ENCODE results near the gene FAM168A.

Gene FAM168A

DNA sequence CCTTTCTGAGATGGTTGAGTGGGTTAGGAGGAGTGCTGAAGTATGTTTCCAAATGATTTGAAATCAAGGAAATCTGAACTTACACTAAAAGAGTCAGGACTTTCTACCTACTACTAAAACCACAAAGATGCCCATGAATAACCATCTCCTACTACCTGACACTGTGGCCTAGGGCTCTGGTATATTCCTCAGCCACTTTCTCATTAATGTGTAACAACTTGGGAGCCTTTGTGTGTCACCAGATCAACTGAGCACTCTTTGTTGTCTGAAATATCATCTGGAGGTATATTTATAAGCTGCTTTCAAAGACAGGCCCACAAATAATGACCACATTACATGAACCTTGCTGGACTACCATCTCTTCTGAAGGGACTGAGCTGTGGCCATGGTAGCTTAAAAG lies 177.8 kb downstream of the FAM168A start:
- TF ChIP-seq, protein P1, sequence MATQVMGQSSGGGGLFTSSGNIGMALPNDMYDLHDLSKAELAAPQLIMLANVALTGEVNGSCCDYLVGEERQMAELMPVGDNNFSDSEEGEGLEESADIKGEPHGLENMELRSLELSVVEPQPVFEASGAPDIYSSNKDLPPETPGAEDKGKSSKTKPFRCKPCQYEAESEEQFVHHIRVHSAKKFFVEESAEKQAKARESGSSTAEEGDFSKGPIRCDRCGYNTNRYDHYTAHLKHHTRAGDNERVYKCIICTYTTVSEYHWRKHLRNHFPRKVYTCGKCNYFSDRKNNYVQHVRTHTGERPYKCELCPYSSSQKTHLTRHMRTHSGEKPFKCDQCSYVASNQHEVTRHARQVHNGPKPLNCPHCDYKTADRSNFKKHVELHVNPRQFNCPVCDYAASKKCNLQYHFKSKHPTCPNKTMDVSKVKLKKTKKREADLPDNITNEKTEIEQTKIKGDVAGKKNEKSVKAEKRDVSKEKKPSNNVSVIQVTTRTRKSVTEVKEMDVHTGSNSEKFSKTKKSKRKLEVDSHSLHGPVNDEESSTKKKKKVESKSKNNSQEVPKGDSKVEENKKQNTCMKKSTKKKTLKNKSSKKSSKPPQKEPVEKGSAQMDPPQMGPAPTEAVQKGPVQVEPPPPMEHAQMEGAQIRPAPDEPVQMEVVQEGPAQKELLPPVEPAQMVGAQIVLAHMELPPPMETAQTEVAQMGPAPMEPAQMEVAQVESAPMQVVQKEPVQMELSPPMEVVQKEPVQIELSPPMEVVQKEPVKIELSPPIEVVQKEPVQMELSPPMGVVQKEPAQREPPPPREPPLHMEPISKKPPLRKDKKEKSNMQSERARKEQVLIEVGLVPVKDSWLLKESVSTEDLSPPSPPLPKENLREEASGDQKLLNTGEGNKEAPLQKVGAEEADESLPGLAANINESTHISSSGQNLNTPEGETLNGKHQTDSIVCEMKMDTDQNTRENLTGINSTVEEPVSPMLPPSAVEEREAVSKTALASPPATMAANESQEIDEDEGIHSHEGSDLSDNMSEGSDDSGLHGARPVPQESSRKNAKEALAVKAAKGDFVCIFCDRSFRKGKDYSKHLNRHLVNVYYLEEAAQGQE (IDR thresholded peaks at IDR 0.05; ENCODE audit: insufficient replicate concordance, low read depth), result no peak
- TF ChIP-seq, protein P2, sequence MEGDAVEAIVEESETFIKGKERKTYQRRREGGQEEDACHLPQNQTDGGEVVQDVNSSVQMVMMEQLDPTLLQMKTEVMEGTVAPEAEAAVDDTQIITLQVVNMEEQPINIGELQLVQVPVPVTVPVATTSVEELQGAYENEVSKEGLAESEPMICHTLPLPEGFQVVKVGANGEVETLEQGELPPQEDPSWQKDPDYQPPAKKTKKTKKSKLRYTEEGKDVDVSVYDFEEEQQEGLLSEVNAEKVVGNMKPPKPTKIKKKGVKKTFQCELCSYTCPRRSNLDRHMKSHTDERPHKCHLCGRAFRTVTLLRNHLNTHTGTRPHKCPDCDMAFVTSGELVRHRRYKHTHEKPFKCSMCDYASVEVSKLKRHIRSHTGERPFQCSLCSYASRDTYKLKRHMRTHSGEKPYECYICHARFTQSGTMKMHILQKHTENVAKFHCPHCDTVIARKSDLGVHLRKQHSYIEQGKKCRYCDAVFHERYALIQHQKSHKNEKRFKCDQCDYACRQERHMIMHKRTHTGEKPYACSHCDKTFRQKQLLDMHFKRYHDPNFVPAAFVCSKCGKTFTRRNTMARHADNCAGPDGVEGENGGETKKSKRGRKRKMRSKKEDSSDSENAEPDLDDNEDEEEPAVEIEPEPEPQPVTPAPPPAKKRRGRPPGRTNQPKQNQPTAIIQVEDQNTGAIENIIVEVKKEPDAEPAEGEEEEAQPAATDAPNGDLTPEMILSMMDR (IDR thresholded peaks at IDR 0.05; ENCODE audit: insufficient read depth, low read length), result no peak
- TF ChIP-seq SPI1 (IDR thresholded peaks at IDR 0.05; ENCODE audit: borderline replicate concordance, low read depth), result no peak
- no peak for TF ChIP-seq POLR2AphosphoS5 (IDR thresholded peaks at IDR 0.05; ENCODE audit: low read depth)
- TF ChIP-seq GABPA (IDR thresholded peaks at IDR 0.05; ENCODE audit: low read depth), result no peak
- Histone ChIP-seq H3K27me3 (ENCODE audit: insufficient read depth, poor library complexity, severe bottlenecking) (no peaks in the 10 kb centered on the region), H3K4me3 (replicated peaks; ENCODE audit: insufficient read depth, low read length) (no peak overlapping the region), H3K27ac (replicated peaks) (no peak overlapping the region)
- no peak for DNase-seq (ENCODE audit: low read depth in 1 of 2, low spot score in 1 of 2)

DNA sequence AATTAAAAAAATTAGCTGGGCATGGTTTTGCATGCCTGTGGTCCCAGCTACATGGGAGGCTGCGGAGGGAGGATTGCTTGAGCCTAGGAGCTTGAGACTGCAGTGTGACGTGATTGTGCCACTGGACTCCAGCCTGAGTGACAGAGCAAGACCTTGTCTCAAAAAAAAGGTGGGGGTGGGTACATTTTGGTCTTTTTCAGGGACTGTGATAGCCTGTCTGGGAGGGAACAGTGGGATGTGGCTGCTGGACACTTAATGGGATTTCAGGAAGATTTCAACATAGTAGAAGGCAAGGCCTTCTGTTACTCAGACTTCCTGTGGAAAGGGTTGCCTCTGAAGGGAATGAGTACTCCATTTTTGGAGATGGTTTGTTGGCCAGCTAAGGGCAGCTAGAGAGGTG lies 181.1 kb downstream of the FAM168A start:
- no peak overlapping the region for H3K27ac ChIP-seq (replicated peaks)
- TF ChIP-seq, protein P1 (IDR thresholded peaks at IDR 0.05; ENCODE audit: insufficient replicate concordance, low read depth), result no peak
- TF ChIP-seq POLR2AphosphoS5 (IDR thresholded peaks at IDR 0.05; ENCODE audit: low read depth), result no peak
- TF ChIP-seq, protein P2 (IDR thresholded peaks at IDR 0.05; ENCODE audit: insufficient read depth, low read length), result no peak
- TF ChIP-seq SPI1 (IDR thresholded peaks at IDR 0.05; ENCODE audit: borderline replicate concordance, low read depth), result no peak
- TF ChIP-seq GABPA (IDR thresholded peaks at IDR 0.05; ENCODE audit: low read depth), result no peak
- DNase-seq (ENCODE audit: low read depth in 1 of 2, low spot score in 1 of 2), result no peak
- no peaks in the 10 kb centered on the region for H3K27me3 ChIP-seq (ENCODE audit: insufficient read depth, poor library complexity, severe bottlenecking)
- no peak overlapping the region for H3K4me3 ChIP-seq (replicated peaks; ENCODE audit: insufficient read depth, low read length)

DNA sequence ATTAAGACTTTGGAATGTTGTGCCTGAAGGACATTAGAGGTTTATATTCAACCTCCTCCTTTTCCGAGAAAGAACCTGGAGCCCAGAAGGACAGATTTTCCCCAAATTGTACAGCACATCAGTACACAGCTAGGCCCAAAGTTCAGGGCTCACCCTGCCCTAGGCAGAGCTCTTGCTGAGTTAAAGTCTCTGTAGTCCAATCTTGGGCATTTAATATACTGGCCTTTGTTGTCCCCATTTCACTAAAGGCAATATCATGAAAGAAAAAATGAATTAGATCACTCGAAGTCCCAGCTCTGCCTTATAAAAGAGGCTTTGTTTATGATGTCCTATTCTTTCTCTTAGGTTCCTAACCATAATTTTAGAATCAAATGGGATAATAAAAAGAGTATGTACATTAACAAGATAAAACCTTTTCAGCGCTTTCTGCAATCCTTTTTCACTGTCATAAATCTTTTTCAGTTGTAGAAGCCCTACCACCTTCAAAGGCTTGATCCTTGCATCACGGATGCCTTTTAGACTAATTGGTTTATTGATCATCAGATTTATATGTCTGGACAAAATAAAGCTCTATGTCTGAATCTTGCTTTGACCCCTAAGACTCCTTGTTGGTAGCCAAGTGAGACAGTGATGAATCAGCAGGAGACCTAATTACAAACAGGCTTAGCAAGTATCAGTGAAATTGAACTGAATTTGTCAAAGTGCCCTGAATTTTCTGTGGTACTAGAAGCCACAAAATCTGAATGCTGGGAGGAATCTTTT lies 181.9 kb downstream of the FAM168A start:
- no peak overlapping the region for H3K27ac ChIP-seq (replicated peaks)

More for the DNA sequence above, 181.9 kb downstream of the FAM168A start:
- DNase-seq (ENCODE audit: low read depth in 1 of 2, low spot score in 1 of 2), result no peak
- TF ChIP-seq, protein P1 (IDR thresholded peaks at IDR 0.05; ENCODE audit: insufficient replicate concordance, low read depth), result no peak
- TF ChIP-seq GABPA (IDR thresholded peaks at IDR 0.05; ENCODE audit: low read depth), result no peak
- TF ChIP-seq SPI1 (IDR thresholded peaks at IDR 0.05; ENCODE audit: borderline replicate concordance, low read depth), result no peak
- no peaks in the 10 kb centered on the region for H3K27me3 ChIP-seq (ENCODE audit: insufficient read depth, poor library complexity, severe bottlenecking)
- no peak overlapping the region for H3K4me3 ChIP-seq (replicated peaks; ENCODE audit: insufficient read depth, low read length)

Measured in HL-60 (cell line).